ENCODE results near the gene STKLD1. TPM values are rescaled to one million over a fixed set of nuclear protein-coding genes. Genes with fewer than 3 reads are reported as not detected.
"Not testable (repeated sequence)": the region's sequence is repeated elsewhere in the genome, so short reads cannot be mapped to it uniquely, and the experiment has no call there.

Gene STKLD1
- total RNA-seq, 1 donor from 2014 or later = 0.06 TPM

GRCh38 chr9:133382507-133383141 is 6.5 kb downstream of the STKLD1 start:
- no peak for DNase-seq (ENCODE audit: extremely low read depth, low read depth, low spot score)

GRCh38 chr9:133383438-133383837 is 7.3 kb downstream of the STKLD1 start:
- DNase-seq (ENCODE audit: extremely low read depth, low read depth, low spot score) = no peak

GRCh38 chr9:133384736-133385321 is 8.7 kb downstream of the STKLD1 start:
- no peak for DNase-seq (ENCODE audit: extremely low read depth, low read depth, low spot score)

GRCh38 chr9:133385452-133385851 is 9.3 kb downstream of the STKLD1 start:
- DNase-seq (ENCODE audit: extremely low read depth, low read depth, low spot score) = no peak

- no peak for DNase-seq (ENCODE audit: extremely low read depth, low read depth, low spot score)
These were observed 10.2 kb downstream of the STKLD1 start for GRCh38 chr9:133386338-133386737.

GRCh38 chr9:133387680-133388079 is 11.5 kb downstream of the STKLD1 start:
- DNase-seq (ENCODE audit: extremely low read depth, low read depth, low spot score) = no peak

- no peak for DNase-seq (ENCODE audit: extremely low read depth, low read depth, low spot score)
These were observed 12.9 kb downstream of the STKLD1 start for GRCh38 chr9:133389025-133389557.

- no peak for DNase-seq (ENCODE audit: extremely low read depth, low read depth, low spot score)
These were observed 13.4 kb downstream of the STKLD1 start for GRCh38 chr9:133389562-133389961.

- no peak for DNase-seq (ENCODE audit: extremely low read depth, low read depth, low spot score)
These were observed 14.5 kb downstream of the STKLD1 start for GRCh38 chr9:133390713-133391112.

GRCh38 chr9:133391449-133391848 is 15.3 kb downstream of the STKLD1 start:
- DNase-seq (ENCODE audit: extremely low read depth, low read depth, low spot score) = not testable (repeated sequence)

- DNase-seq (ENCODE audit: extremely low read depth, low read depth, low spot score) = not testable (repeated sequence)
These were observed 16.1 kb downstream of the STKLD1 start for GRCh38 chr9:133392308-133392707.

- no peak for DNase-seq (ENCODE audit: extremely low read depth, low read depth, low spot score)
These were observed 17.2 kb downstream of the STKLD1 start for GRCh38 chr9:133393399-133393798.

GRCh38 chr9:133394687-133395271 is 18.6 kb downstream of the STKLD1 start:
- no peak for DNase-seq (ENCODE audit: extremely low read depth, low read depth, low spot score)

- DNase-seq (ENCODE audit: extremely low read depth, low read depth, low spot score) = no peak
These were observed 20.8 kb downstream of the STKLD1 start for GRCh38 chr9:133396952-133397351.

- no peak for DNase-seq (ENCODE audit: extremely low read depth, low read depth, low spot score)
These were observed 21.2 kb downstream of the STKLD1 start for GRCh38 chr9:133397370-133397769.

- no peak for DNase-seq (ENCODE audit: extremely low read depth, low read depth, low spot score)
These were observed 21.7 kb downstream of the STKLD1 start for GRCh38 chr9:133397895-133398294.

GRCh38 chr9:133400292-133400691 is 24.1 kb downstream of the STKLD1 start:
- DNase-seq (ENCODE audit: extremely low read depth, low read depth, low spot score) = no peak

GRCh38 chr9:133401588-133401987 is 25.4 kb downstream of the STKLD1 start:
- no peak for DNase-seq (ENCODE audit: extremely low read depth, low read depth, low spot score)

- no peak for DNase-seq (ENCODE audit: extremely low read depth, low read depth, low spot score)
These were observed 26.5 kb downstream of the STKLD1 start for GRCh38 chr9:133402689-133403088.

- no peak for DNase-seq (ENCODE audit: extremely low read depth, low read depth, low spot score)
These were observed 27.7 kb downstream of the STKLD1 start for GRCh38 chr9:133403766-133404453.

GRCh38 chr9:133404454-133405002 is 28.4 kb downstream of the STKLD1 start:
- DNase-seq (ENCODE audit: extremely low read depth, low read depth, low spot score) = no peak
